ENCODE results near the gene TMEM88.

The TMEM88 gene

GRCh38 chr17:7833011-7833794 lies 21.7 kb upstream of the TMEM88 start:
- no peak for DNase-seq (ENCODE audit: low spot score)

- DNase-seq (ENCODE audit: low spot score), result peak; percentile 95
These were observed 20.9 kb upstream of the TMEM88 start, which contains the start of gene KDM6B for GRCh38 chr17:7833795-7834541. Gene KDM6B, plus strand, starts transcription at chr17:7834217. Its CDS starts 11,338 bp downstream, at chr17:7845555.

- DNase-seq (ENCODE audit: low spot score), result peak; percentile 50
These were observed 20.3 kb upstream of the TMEM88 start for GRCh38 chr17:7834542-7834956.

GRCh38 chr17:7834957-7835813 lies 19.7 kb upstream of the TMEM88 start:
- DNase-seq (ENCODE audit: low spot score), result peak; percentile 97

GRCh38 chr17:7835814-7836595 lies 18.9 kb upstream of the TMEM88 start:
- DNase-seq (ENCODE audit: low spot score), result peak; percentile 68

- peak; percentile 58 for DNase-seq (ENCODE audit: low spot score)
These were observed 18.1 kb upstream of the TMEM88 start for GRCh38 chr17:7836596-7837407.

GRCh38 chr17:7837408-7838088 lies 17.3 kb upstream of the TMEM88 start:
- no peak for DNase-seq (ENCODE audit: low spot score)

GRCh38 chr17:7838090-7839075 lies 16.5 kb upstream of the TMEM88 start:
- DNase-seq (ENCODE audit: low spot score), result peak; percentile 50

GRCh38 chr17:7839190-7839875 lies 15.5 kb upstream of the TMEM88 start:
- DNase-seq (ENCODE audit: low spot score), result no peak

- DNase-seq (ENCODE audit: low spot score), result no peak
These were observed 15.0 kb upstream of the TMEM88 start for GRCh38 chr17:7839876-7840261.

- no peak for DNase-seq (ENCODE audit: low spot score)
These were observed 14.4 kb upstream of the TMEM88 start for GRCh38 chr17:7840441-7840840.

- DNase-seq (ENCODE audit: low spot score), result no peak
These were observed 14.0 kb upstream of the TMEM88 start for GRCh38 chr17:7840875-7841274.

GRCh38 chr17:7841396-7841914 lies 13.4 kb upstream of the TMEM88 start:
- DNase-seq (ENCODE audit: low spot score), result peak; percentile 94

GRCh38 chr17:7841915-7842379 lies 12.9 kb upstream of the TMEM88 start:
- peak; percentile 92 for DNase-seq (ENCODE audit: low spot score)

GRCh38 chr17:7842380-7843256 lies 12.2 kb upstream of the TMEM88 start:
- peak; percentile 72 for DNase-seq (ENCODE audit: low spot score)

- no peak for DNase-seq (ENCODE audit: low spot score)
These were observed 11.7 kb upstream of the TMEM88 start for GRCh38 chr17:7843257-7843535.

Measured in GM03348 (cell line).